Femur (tissue), 1 donor: Measurements from ENCODE around the gene OARD1.
"Not testable (repeated sequence)": the region's sequence is repeated elsewhere in the genome, so short reads cannot be mapped to it uniquely, and the experiment has no call there.

Source experiments
- DNase-seq: peaks from one replicate; pipeline ENCODE4 v3.0.0-alpha.2; 2017

The OARD1 gene

GRCh38 chr6:41021832-41022231, 50.3 kb downstream of the OARD1 start:
- no peak for DNase-seq

DNA sequence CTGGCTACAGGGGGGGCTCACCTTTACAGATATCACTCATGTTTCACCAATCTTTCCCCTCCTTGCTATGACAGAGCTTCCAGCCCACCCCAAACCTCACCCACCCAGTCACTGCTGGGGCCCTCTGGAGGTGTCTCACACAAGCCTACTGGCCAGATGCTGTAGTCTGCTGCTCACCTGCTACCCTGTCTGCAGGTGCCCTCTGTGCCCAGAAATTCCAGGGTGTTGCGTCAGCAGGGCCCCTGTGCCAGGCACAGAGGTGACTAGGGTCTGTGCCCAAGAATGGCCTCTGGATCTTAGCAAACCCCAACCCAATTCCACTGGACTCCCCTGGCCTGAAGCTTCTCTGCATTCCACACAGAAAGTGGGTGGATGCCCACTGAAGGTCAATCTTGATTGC, 54.5 kb downstream of the OARD1 start:
- DNase-seq = no peak

- DNase-seq = not testable (repeated sequence)
Measured at GRCh38 chr6:41015860-41016259, 56.3 kb downstream of the OARD1 start.

- DNase-seq = no peak
Measured at GRCh38 chr6:41014780-41015179, 57.4 kb downstream of the OARD1 start.
